ENCODE data around the gene PTGER1. TPM values are rescaled to one million over a fixed set of nuclear protein-coding genes. Genes with fewer than 3 reads are reported as not detected.

The PTGER1 gene
- total and polyA plus RNA-seq, 2 of the 13 experiments (the other 11 are each of a cell fraction or from before 2014, with no cell fraction given) = 0.13 TPM; not detected in 1

GRCh38 chr19:14479975-14480699, 5.0 kb upstream of the PTGER1 start (continued):
- TF ChIP-seq ZNF407 (CRISPR knock-in tag; IDR thresholded peaks at IDR 0.05; ENCODE audit: not compliant biosample characterization) = no peak
- TF ChIP-seq HINFP (CRISPR knock-in tag; IDR thresholded peaks at IDR 0.05; ENCODE audit: low read depth) = no peak
- TF ChIP-seq TBX2 (CRISPR knock-in tag; IDR thresholded peaks at IDR 0.05; ENCODE audit: borderline replicate concordance) = no peak
- TF ChIP-seq ISL2 (CRISPR knock-in tag; IDR thresholded peaks at IDR 0.05) = no peak
- peak; percentile 32 for TF ChIP-seq ZNF687 (CRISPR knock-in tag; IDR thresholded peaks at IDR 0.05)
- TF ChIP-seq HOXA5 (CRISPR knock-in tag; IDR thresholded peaks at IDR 0.05) = no peak
- no peak for TF ChIP-seq DMAP1 (CRISPR knock-in tag; IDR thresholded peaks at IDR 0.05)
- no peak for TF ChIP-seq ZNF124 (CRISPR knock-in tag; IDR thresholded peaks at IDR 0.05)
- TF ChIP-seq ZNF703 (CRISPR knock-in tag; IDR thresholded peaks at IDR 0.05; ENCODE audit: borderline replicate concordance) = no peak
- no peak for TF ChIP-seq ZNF180 (CRISPR knock-in tag; IDR thresholded peaks at IDR 0.05; ENCODE audit: borderline replicate concordance, low read depth)
- no peak for TF ChIP-seq ZNF770 (CRISPR knock-in tag; IDR thresholded peaks at IDR 0.05)
- 0 out of 2 replicates have a peak, but pooled peaks have one; percentile 26 for TF ChIP-seq ZNF782 (CRISPR knock-in tag; IDR thresholded peaks at IDR 0.05; ENCODE audit: borderline replicate concordance)
- no peak for TF ChIP-seq KAT8 (CRISPR knock-in tag; IDR thresholded peaks at IDR 0.05)
